GM13977 (cell line): ENCODE measurements around the gene SAMMSON.

Source experiments
- DNase-seq: peaks from one replicate; pipeline ENCODE4 v3.0.0; 2012; ENCODE audit warnings: low spot score
- in situ Hi-C: fragments of 300-500 bp; cut with MboI; formaldehyde crosslinking; loops from one replicate; pipeline ENCODE4 v1.12.0; 2022; ENCODE audit warnings: low sequenced_read_pairs, low pct_unique_long_range_greater_than_20kb, mixed read lengths, inconsistent platforms; ENCODE audit not compliant: unreplicated experiment
- TF ChIP-seq, protein P1 (sequence below): IDR thresholded peaks from 2 replicates; pipeline ENCODE4 v1.5.1; 2012; ENCODE audit warnings: mild to moderate bottlenecking, control low read depth; ENCODE audit not compliant: insufficient read depth; ENCODE audit errors: extremely low read depth, missing control alignments

SAMMSON gene

DNA sequence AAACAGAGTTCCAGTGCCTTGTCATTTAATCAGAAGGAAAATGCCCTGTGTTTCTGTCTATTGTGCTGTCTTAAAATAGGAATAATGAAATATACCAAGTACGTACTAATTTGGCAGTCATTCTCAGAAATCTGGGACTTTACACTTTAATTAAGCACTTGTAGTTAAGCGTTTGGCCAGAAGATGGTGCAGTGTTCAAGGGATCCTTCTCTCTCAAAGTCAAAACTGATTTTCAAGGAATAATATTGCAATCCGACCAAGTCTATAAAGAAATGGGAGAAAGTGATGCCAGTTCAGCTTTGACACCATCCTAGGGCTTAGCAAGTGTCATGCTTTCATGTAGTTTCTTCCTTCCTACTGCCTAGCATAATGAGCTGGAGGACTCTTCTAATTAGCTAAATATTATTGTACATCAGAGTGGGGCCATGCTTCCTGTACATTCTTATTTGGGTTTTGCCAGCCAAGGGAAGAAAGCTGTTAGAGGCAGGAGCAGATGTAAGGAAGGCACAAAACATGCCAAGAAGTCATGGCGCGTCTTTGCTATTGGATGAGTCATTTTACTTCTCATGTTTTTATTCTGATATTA, 64.8 kb downstream of the SAMMSON start:
- TF ChIP-seq, protein P1, sequence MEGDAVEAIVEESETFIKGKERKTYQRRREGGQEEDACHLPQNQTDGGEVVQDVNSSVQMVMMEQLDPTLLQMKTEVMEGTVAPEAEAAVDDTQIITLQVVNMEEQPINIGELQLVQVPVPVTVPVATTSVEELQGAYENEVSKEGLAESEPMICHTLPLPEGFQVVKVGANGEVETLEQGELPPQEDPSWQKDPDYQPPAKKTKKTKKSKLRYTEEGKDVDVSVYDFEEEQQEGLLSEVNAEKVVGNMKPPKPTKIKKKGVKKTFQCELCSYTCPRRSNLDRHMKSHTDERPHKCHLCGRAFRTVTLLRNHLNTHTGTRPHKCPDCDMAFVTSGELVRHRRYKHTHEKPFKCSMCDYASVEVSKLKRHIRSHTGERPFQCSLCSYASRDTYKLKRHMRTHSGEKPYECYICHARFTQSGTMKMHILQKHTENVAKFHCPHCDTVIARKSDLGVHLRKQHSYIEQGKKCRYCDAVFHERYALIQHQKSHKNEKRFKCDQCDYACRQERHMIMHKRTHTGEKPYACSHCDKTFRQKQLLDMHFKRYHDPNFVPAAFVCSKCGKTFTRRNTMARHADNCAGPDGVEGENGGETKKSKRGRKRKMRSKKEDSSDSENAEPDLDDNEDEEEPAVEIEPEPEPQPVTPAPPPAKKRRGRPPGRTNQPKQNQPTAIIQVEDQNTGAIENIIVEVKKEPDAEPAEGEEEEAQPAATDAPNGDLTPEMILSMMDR = peak; percentile 64
- in situ Hi-C loops = no loop called here
- peak; percentile 3 for DNase-seq

DNA sequence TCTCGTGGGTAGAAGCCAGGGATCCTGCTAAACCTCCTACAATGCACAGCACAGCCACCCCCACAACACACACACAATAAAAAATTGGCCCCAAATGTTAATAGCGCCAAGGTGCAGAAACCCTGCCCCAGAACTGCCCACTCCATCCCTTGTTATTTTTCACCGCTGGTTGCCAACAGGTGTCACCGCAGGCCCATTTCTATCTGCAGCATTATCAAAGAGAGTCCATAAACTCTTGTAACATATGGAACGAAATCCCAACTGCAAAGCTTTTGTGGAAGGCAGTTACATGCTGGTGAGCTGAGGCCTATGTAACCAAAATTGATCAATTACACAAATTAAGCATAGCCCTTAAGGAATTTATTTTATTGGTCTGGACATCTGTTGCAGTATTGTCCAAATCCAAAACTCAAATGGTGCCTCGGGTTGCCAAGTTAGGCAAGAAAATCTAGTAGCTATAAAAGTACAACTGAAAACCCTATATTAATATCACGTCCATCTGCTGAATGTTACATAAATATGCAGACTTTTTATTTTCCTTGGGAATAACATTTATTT, 66.2 kb downstream of the SAMMSON start:
- in situ Hi-C loops = no loop called here
- TF ChIP-seq, protein P1 = peak; percentile 22
- DNase-seq = no peak

DNA sequence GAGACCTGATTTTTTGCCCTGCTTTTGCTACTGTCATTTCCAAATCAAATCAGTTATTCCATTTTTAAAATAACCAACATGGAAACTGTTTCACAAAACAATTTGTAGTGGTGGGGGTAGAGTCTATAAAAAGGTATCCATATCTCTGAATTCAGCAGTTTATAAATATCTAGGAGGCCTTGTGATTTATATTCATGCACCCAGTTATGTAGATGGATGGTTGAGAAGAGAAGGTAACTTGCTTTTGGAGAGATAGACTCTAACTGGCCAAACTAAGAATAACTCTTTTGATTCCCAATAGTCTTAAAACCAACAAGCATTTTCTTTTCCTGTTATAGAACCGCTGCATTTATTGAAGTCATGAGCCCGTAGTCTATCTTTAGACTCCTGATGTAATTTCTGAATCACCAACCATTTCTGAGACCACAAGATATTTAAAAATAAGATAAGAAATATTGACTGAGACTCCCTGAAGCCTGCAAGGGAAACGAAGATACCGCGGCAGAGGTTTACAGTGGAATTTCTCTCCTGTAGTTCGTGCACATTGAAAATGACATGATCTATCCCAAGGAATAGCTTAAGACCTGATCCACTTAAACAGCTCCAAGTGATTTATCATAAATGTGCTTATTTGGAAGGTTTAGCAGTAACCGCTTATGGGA, 68.5 kb downstream of the SAMMSON start:
- TF ChIP-seq, protein P1 = no peak
- no peak for DNase-seq
- in situ Hi-C loops = no loop called here

DNA sequence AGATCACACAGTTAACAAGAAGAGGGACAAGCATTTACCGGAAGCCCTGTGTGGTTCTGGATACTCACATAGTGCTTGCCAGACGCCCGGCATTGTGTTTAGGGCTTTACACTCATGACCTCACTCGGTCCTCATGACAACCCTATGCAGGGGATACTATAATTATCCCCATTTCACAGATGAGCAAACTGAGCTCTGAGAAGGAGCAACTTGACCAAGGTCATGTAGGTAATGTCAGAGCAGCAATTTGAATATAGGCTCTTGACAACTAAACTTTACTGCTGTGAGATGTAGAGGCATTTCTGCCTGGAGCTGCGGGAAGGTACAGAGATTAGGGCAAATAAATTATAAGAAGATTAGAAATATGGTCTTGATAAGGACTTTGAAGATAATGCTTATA, 70.0 kb downstream of the SAMMSON start:
- DNase-seq = no peak
- TF ChIP-seq, protein P1 = no peak
- in situ Hi-C loops = no loop called here

DNA sequence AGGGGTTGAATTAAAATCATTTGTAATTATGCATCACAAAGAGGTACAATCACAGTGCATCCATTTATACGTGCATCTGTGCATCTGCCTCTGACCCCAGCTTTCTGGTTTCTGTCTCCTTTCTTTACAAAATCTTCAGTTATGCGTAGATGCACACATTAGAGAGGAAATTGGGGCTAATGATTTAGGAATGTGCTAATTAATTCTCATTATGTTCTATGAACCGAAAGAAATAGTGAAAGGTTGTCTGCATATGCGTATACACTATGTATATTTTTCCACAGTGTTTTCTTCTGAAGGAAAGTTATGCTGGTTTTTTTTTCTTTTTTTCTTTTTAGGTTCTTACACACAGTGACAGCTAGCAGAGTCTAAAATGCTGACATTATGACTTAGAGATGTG, 71.6 kb downstream of the SAMMSON start:
- TF ChIP-seq, protein P1 = no peak
- no peak for DNase-seq
- in situ Hi-C loops = no loop called here

- in situ Hi-C loops = no loop called here
- TF ChIP-seq, protein P1 = no peak
- DNase-seq = no peak
These were observed 72.6 kb downstream of the SAMMSON start for GRCh38 chr3:70072180-70072579.
